NB4 (cell line): ENCODE measurements around the gene IDI2.

ENCODE experiments used
- CTCF ChIP-seq: IDR thresholded peaks from one replicate; pipeline ENCODE4 v1.5.1; 2012; ENCODE audit warnings: low read depth, low read length
- MAX ChIP-seq: IDR thresholded peaks from 2 replicates; pipeline ENCODE4 v1.6.1; 2011; ENCODE audit warnings: low read depth, low read length
- MYC ChIP-seq: IDR thresholded peaks from 2 replicates; pipeline ENCODE4 v1.6.1; 2011; ENCODE audit warnings: low read depth, low read length
- POLR2A ChIP-seq: IDR thresholded peaks from 2 replicates; pipeline ENCODE4 v1.6.1; 2011; ENCODE audit warnings: mild to moderate bottlenecking; ENCODE audit not compliant: insufficient read length; ENCODE audit errors: extremely low read depth

GRCh38 chr10:1041514-1041913 is 15.9 kb upstream of the IDI2 start:
- TF ChIP-seq POLR2A: no peak
- TF ChIP-seq CTCF: no peak
- no peak for TF ChIP-seq MAX
- no peak for TF ChIP-seq MYC
